ENCODE results near the gene NQO2. TPM values are rescaled to one million over a fixed set of nuclear protein-coding genes. Genes with fewer than 3 reads are reported as not detected.
"Not testable (repeated sequence)": the region's sequence is repeated elsewhere in the genome, so short reads cannot be mapped to it uniquely, and the experiment has no call there.

Gene NQO2
- total and polyA plus RNA-seq, 10 donors, result 16.3 to 55.1 (median 30.7) TPM

- no peak for DNase-seq
- Histone ChIP-seq H3K36me3 (peaks cover 0 to 5% (median 0%) of the 10 kb centered on the region in 6 donors), H3K27me3 (replicated peaks in 1 of 7) (no peaks in the 10 kb centered on the region), H3K4me1 (peaks cover 17 to 48% (median 36%) of the 10 kb centered on the region in 6 donors), H3K27ac (peak overlapping the region in 7 of 8 donors; percentile 72 to 96 (median 90)), H3K4me3 (peak overlapping the region; percentile 31 to 94 (median 70)), H3K9me3 (no peaks in the 10 kb centered on the region)
- WGBS, 5 donors, result 0 to 1% (median 1%) methylated on average over 23 to 30 of the region's 30 CpGs
- intact Hi-C loops (cut with DNase I; ENCODE audit: low total_unique reads), result loop anchor here (2.0 kb wide), 1 partner anchor 56 kb away; no protein-coding TSS in a partner anchor
- TF ChIP-seq POLR2AphosphoS5 (IDR thresholded peaks at IDR 0.05) (no peak), POLR2A (IDR thresholded peaks at IDR 0.05) (no peak), CTCF (IDR thresholded peaks at IDR 0.05 in 8 of 11, conservative IDR thresholded peaks at IDR 0.05 in 3 of 11) (no peak)
Observed at GRCh38 chr6:2998998-2999617, 586 bp upstream of the NQO2 start.

DNA sequence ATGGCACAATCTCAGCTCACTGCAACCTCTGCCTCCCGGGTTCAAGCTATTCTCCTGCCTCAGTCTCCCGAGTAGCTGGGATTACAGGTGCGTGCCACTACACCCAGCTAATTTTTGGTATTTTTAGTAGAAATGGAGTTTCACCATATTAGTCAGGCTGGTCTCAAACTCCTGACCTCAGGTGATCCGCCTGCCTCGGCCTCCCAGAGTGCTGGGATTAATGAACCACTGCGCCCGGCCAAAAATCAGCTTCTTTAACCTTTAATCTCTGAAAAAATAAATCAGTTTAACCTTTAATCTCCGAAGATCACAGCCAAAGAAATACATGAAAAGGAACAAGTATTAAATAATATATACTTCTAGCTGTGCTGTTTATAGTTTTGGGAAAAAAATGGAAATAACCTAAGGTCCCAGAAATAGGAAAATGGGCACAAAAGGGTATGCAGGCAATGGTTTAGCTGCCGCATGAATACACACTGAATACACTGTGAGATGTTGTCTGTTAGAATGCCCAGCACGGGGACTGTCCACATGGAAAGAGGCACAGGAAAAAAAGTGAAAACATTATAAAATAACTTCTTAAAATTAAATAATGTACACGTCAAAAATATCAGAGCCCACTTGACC, 1.6 kb downstream of the NQO2 start:
- no peaks in the 10 kb centered on the region for H3K9me3 ChIP-seq
- no peak for DNase-seq
- H3K27me3 ChIP-seq (replicated peaks in 1 of 7), result no peaks in the 10 kb centered on the region
- intact Hi-C loops (cut with DNase I; ENCODE audit: low total_unique reads), result no loop called here
- peak overlapping the region in 1 of 8 donors; percentile 3 for H3K4me3 ChIP-seq
- no peak for TF ChIP-seq CTCF (IDR thresholded peaks at IDR 0.05 in 8 of 11, conservative IDR thresholded peaks at IDR 0.05 in 3 of 11)
- no peak for TF ChIP-seq POLR2AphosphoS5 (IDR thresholded peaks at IDR 0.05)
- TF ChIP-seq POLR2A (IDR thresholded peaks at IDR 0.05), result no peak
- peak overlapping the region in 7 of 8 donors; percentile 27 to 96 (median 93) for H3K27ac ChIP-seq
- WGBS, 5 donors, result 86 to 90% (median 88%) methylated on average over 11 of the region's 11 CpGs
- peaks cover 17 to 48% (median 36%) of the 10 kb centered on the region in 6 donors for H3K4me1 ChIP-seq
- peaks cover 0 to 27% (median 7%) of the 10 kb centered on the region in 6 donors for H3K36me3 ChIP-seq

DNA sequence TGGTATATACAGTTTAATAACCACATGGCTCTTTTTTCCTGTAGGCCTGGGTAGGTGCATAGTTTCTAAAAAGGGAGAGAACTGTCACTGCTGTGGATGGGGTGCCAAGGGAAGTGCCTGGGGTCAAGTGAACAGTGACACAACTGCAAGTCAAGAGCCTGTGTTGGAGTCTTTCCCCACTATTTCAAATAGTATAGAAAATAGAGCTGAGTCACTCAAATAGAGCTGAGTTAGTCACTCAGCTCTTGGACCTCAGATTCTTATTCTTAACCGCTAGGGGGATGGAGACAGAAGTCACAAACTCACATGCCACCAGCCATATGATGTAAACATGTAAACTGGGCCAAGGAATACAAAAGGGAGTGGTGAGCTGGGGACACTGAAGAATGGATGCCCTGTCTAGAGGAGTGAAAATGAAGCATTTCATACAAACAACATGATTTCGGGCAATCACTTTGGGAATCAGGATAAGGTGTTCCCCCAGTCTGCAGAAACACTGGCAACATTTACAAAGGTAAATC, 2.1 kb downstream of the NQO2 start:
- Histone ChIP-seq H3K27ac (peak overlapping the region in 7 of 8 donors; percentile 27 to 96 (median 93)), H3K4me3 (peak overlapping the region in 1 of 8 donors; percentile 3), H3K4me1 (peaks cover 17 to 48% (median 36%) of the 10 kb centered on the region in 6 donors), H3K27me3 (replicated peaks in 1 of 7) (no peaks in the 10 kb centered on the region), H3K9me3 (no peaks in the 10 kb centered on the region), H3K36me3 (peaks cover 0 to 32% (median 10%) of the 10 kb centered on the region in 6 donors)
- no peak for DNase-seq
- WGBS, 5 donors, result 48 to 62% (median 55%) methylated on average over 2 of the region's 2 CpGs
- intact Hi-C loops (cut with DNase I; ENCODE audit: low total_unique reads), result no loop called here
- TF ChIP-seq POLR2A (IDR thresholded peaks at IDR 0.05) (no peak), POLR2AphosphoS5 (IDR thresholded peaks at IDR 0.05) (peak in 1 of 3 donors; percentile 31), CTCF (IDR thresholded peaks at IDR 0.05 in 8 of 11, conservative IDR thresholded peaks at IDR 0.05 in 3 of 11) (peak; percentile 37 to 86 (median 62))

- Histone ChIP-seq H3K36me3 (peaks cover 0 to 46% (median 13%) of the 10 kb centered on the region in 6 donors), H3K4me1 (peaks cover 17 to 44% (median 36%) of the 10 kb centered on the region in 6 donors), H3K27ac (peak overlapping the region in 1 of 8 donors; percentile 96)
- H3K9me3 ChIP-seq; H3K4me3 ChIP-seq; H3K27me3 ChIP-seq (replicated peaks in 1 of 7); DNase-seq; intact Hi-C loops (cut with DNase I; ENCODE audit: low total_unique reads): not testable (repeated sequence)
- WGBS, 5 donors, result 70 to 93% (median 82%) methylated on average over 1 to 4 of the region's 5 CpGs
Observed at GRCh38 chr6:3003226-3003625, 3.5 kb downstream of the NQO2 start.
